ENCODE measurements around the gene KCNC1.

DNA sequence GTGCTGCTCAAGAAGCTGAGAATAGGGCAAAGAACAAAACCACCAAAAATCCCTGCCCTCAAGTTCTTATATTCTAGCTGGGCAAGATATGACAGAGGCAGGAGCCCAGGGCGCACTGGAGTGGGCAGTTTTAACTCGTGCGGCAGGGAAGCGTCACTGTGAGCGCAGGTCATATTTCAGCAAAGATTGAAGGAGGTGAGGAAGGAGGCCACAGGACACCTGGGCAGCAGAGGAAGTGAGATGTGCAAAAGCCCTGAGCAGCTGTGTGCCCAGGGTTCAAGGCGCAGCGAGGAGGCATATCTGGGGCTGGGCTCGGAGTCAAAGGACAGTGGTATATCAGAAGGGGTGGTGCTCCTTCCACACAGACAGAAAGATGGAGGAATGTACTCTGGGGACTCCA lies 13.5 kb downstream of the KCNC1 start:
- TF ChIP-seq, protein P1, sequence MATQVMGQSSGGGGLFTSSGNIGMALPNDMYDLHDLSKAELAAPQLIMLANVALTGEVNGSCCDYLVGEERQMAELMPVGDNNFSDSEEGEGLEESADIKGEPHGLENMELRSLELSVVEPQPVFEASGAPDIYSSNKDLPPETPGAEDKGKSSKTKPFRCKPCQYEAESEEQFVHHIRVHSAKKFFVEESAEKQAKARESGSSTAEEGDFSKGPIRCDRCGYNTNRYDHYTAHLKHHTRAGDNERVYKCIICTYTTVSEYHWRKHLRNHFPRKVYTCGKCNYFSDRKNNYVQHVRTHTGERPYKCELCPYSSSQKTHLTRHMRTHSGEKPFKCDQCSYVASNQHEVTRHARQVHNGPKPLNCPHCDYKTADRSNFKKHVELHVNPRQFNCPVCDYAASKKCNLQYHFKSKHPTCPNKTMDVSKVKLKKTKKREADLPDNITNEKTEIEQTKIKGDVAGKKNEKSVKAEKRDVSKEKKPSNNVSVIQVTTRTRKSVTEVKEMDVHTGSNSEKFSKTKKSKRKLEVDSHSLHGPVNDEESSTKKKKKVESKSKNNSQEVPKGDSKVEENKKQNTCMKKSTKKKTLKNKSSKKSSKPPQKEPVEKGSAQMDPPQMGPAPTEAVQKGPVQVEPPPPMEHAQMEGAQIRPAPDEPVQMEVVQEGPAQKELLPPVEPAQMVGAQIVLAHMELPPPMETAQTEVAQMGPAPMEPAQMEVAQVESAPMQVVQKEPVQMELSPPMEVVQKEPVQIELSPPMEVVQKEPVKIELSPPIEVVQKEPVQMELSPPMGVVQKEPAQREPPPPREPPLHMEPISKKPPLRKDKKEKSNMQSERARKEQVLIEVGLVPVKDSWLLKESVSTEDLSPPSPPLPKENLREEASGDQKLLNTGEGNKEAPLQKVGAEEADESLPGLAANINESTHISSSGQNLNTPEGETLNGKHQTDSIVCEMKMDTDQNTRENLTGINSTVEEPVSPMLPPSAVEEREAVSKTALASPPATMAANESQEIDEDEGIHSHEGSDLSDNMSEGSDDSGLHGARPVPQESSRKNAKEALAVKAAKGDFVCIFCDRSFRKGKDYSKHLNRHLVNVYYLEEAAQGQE (IDR thresholded peaks at IDR 0.05; ENCODE audit: borderline replicate concordance in 1 of 2, low read depth in 1 of 2, low read length in 2 of 2) = no peak
- TF ChIP-seq GABPA (IDR thresholded peaks at IDR 0.05; ENCODE audit: low read depth, low read length) (no peak), GABPA (CRISPR knock-in tag; IDR thresholded peaks at IDR 0.05; ENCODE audit: low read depth) (no peak), NCOA2 (CRISPR knock-in tag; IDR thresholded peaks at IDR 0.05) (no peak), HIVEP1 (CRISPR knock-in tag; IDR thresholded peaks at IDR 0.05) (no peak), SNAI1 (CRISPR knock-in tag; IDR thresholded peaks at IDR 0.05; ENCODE audit: borderline replicate concordance) (no peak), ESRRA (CRISPR knock-in tag; IDR thresholded peaks at IDR 0.05; ENCODE audit: low read depth) (no peak), ZNF546 (CRISPR knock-in tag; conservative IDR thresholded peaks at IDR 0.05) (no peak), ZNF644 (CRISPR knock-in tag; IDR thresholded peaks at IDR 0.05; ENCODE audit: low read depth) (no peak), CEBPG (CRISPR knock-in tag; IDR thresholded peaks at IDR 0.05) (no peak), SIN3A (IDR thresholded peaks at IDR 0.05; ENCODE audit: borderline replicate concordance, low read depth, low read length) (no peak), FOXK2 (IDR thresholded peaks at IDR 0.05) (no peak)
- TF ChIP-seq, protein P2, sequence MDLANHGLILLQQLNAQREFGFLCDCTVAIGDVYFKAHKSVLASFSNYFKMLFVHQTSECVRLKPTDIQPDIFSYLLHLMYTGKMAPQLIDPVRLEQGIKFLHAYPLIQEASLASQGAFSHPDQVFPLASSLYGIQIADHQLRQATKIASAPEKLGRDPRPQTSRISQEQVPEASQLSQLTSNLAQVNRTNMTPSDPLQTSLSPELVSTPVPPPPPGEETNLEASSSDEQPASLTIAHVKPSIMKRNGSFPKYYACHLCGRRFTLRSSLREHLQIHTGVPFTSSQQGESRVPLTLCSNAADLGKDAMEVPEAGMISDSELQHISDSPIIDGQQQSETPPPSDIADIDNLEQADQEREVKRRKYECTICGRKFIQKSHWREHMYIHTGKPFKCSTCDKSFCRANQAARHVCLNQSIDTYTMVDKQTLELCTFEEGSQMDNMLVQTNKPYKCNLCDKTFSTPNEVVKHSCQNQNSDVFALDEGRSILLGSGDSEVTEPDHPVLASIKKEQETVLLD (CRISPR knock-in tag; IDR thresholded peaks at IDR 0.05; ENCODE audit: low read depth) = no peak
- TF ChIP-seq, protein P3, sequence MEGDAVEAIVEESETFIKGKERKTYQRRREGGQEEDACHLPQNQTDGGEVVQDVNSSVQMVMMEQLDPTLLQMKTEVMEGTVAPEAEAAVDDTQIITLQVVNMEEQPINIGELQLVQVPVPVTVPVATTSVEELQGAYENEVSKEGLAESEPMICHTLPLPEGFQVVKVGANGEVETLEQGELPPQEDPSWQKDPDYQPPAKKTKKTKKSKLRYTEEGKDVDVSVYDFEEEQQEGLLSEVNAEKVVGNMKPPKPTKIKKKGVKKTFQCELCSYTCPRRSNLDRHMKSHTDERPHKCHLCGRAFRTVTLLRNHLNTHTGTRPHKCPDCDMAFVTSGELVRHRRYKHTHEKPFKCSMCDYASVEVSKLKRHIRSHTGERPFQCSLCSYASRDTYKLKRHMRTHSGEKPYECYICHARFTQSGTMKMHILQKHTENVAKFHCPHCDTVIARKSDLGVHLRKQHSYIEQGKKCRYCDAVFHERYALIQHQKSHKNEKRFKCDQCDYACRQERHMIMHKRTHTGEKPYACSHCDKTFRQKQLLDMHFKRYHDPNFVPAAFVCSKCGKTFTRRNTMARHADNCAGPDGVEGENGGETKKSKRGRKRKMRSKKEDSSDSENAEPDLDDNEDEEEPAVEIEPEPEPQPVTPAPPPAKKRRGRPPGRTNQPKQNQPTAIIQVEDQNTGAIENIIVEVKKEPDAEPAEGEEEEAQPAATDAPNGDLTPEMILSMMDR (CRISPR knock-in tag; IDR thresholded peaks at IDR 0.05) = no peak

Data from HepG2 (cell line).